Activated effector memory CD4-positive, alpha-beta T cell treated with anti-CD3 and anti-CD28 coated beads, Interleukin-2, amount 50 U/mL, for 16 hours (primary cell): ENCODE data around the gene TAC3.
A peak's percentile ranks its signal among the peaks of the same experiment; 100 is the strongest.
"Not testable (repeated sequence)": the region's sequence is repeated elsewhere in the genome, so short reads cannot be mapped to it uniquely, and the experiment has no call there.

Experiments
- DNase-seq: peaks from one replicate; pipeline ENCODE4 v3.0.0-alpha.2; 2020

Gene TAC3

DNA sequence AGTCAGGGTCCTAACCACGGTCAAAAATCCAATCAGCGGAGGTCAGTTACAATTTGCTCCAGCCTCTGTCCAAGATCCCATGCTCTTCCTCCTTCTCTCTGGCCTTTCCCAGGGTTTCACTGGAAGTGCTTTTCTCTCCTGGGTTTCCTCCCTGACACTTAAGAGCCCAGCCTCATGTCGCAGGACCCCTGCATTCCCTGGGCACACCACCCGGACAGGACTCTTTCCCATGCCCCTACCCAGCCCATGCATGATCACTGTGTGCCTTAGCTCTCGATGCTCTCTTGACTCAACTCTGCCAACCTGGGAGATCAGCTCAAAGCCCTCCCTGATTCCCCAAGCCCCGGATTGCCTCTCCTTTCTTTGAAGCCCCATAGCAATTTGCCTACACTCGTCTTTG lies 15.5 kb upstream of the TAC3 start:
- no peak for DNase-seq

DNA sequence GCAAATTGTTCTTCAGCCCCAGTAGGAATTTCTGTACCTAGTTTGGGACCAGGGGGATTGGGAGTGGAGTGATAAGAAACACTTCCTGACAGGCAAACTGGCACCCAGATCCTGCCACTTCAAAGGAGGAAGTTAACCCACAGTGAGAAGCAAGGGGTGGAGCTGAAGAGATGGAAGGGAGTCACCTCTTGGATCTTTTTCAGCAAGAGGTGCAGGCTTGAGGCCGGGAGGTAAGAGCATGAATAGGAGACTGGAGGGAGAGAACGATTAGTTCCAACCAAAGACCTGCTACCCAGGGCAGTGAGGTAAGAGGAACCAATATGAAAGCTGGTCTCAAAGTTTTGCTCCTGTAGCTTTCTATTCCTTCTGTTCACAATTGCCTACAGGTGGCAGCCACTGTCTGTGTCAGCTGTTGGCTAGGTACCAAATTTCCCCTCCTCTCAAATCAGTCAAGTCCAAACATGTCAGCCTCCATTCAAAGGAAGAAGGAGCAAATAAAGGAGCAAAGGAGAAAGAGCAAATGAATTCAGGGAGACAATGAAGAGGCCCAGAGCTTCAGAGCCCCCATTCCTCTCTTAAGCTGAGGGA lies 14.9 kb upstream of the TAC3 start:
- no peak for DNase-seq

DNA sequence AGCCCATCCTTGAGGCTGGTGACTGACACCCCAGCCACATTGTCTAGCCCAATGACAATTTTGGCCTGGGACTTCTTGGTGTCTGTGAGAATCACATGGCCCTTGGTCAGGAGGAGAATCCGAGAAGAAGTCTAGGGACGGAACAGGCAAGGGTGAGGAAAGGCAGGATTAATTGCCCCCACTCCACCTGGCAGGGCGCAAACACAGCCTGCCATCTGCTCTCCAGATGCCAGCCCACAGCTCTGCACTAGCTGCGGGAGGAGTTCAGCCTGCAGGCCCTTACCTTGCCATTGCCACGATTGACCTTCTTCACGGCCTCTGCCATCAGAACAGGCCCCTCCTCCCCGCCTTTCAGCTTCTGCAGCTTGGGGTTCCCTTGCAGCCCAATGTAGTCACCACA lies 13.1 kb upstream of the TAC3 start:
- no peak for DNase-seq

DNA sequence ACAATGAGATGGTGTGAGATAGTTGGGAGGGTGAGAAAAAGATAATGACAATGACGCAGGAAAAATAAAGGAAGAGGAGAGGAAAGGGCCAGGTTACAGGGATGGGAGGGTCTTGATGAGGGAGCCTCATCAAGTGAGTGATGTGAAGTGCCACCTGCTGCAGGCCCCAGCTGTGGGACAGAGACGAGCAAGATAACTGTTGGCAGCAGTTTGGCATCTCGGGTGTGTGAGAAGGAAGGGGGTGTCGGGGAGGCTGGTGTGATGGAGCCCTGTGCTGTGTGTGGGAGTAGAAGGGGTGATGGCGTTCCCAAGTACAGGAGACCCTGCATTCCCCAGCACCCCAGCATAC lies 11.4 kb upstream of the TAC3 start:
- no peak for DNase-seq

DNA sequence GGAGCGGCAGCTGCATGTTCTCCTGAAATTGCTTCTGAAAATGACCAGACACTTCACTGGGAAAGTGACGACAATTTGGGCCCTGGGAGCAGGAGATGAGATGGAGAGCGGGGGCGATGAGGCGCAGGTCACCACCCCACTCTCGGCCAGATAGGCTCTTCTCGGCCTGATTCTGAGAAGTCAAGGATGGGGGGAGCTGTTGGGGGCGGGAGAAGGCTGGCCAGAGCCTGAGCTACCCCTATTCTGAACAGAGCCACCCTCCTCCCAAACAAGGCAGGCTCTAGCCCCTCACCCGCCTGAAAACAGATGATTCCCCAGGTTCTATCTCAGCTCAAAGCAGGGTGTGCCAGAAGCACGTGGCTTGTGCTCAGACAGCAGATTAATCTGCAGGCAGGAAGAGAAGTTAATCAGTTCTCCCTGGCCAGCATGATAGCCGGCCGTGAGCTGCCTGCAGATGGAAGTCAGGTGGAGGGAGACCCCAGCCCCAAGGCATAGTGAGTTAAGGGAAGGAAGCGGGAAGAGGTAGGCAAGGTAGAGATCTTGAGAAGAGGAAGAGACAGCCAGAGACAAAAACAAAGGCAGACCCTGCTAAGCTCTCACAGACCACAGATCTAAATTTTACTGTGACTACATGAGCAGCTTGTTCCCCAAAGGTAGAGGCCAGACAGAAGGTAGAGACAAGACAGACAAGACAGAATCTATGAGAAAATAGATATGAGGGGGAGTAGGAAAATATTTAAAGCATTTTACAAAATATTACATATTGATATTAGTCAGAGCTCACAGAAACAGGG lies 10.9 kb upstream of the TAC3 start:
- no peak for DNase-seq

DNA sequence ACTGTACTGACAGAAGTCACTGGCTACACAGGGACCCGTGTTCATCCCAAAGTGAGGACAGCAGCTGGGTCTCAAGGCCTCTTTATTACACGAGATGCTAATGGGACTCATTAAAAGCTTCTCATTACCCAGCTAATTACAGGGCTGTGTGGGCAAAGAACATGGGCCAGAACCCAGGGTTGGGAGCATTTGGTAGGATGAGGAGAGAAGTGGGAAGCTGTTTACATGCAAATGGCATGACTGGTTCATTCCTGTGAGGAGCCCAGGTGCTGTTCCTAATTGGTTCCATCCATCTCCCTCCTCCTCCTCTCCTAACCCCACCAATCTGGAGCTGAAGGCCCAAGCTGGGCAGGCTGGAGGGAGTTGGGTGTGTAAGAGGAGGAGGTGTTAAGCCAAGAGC lies 8.9 kb upstream of the TAC3 start:
- no peak for DNase-seq

DNA sequence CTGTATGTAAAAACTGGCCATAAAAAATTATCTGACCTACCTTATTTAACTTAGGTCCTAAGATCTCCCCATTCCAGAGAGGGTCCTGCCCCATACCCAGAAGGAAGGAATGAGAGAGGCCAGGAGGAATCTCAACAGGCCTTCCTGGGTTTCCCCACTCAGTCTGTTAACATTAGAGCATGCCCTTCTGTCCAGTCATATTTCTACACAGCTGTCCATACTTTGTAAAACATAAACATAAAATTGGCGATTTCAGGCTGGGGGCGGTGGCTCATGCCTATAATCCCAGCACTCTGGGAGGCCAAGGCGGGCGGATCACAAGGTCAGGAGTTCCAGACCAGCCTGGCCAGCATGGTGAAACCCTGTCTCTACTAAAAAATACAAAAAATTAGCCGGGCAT lies 6.0 kb upstream of the TAC3 start:
- DNase-seq = not testable (repeated sequence)

DNA sequence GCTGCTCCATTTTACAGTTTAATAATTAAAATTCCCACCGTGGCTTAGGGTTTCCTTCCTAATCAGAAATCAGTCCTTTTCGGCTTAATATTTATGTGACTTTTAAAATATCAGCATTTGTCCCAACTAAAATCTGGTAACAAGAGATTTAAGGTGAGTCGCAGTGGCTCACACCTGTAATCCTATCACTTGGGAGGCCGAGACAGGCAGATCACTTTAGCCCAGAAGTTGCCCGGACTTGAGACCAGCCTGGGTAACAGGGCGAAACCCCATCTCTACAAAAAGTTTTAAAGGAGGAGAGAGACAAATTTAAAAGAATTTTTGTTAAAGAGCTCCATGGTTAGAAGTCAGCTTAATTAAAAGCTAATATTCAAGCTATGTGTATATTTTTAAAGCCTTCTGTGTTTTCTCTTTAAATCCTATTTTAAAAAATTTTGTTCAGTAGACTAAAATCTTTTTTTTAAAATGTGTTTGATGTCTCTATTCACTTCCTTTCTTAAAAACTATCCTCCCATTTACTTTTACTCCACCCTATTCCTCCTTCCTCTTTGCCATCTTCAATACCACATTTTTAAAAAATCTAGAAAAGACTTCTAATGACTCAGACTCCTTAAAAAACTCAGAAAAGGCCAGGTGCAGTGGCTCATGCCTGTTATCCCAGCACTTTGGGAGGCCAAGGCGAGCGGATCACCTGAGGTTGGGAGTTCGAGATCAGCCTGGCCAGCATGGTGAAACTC lies 3.8 kb upstream of the TAC3 start:
- no peak for DNase-seq

DNA sequence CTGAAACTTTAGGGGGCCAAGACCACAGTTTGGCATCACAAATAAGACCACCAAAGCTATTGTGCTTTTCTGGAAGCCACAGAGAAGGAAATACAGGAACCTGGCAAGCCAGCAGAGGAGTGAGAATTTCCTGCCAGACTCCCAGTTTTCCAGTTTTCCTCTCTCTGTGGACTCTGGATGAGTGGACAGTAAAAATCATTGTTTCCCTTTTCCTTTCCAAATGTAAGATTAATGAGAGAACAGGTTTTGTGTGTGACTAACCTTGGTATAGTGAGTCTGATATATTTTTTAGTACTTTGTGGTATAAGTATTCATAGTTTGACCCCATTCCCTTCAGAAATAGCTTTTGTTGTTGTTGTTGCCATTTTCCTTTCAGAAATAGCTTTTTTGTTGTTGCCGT lies 2.6 kb upstream of the TAC3 start:
- DNase-seq = no peak

DNA sequence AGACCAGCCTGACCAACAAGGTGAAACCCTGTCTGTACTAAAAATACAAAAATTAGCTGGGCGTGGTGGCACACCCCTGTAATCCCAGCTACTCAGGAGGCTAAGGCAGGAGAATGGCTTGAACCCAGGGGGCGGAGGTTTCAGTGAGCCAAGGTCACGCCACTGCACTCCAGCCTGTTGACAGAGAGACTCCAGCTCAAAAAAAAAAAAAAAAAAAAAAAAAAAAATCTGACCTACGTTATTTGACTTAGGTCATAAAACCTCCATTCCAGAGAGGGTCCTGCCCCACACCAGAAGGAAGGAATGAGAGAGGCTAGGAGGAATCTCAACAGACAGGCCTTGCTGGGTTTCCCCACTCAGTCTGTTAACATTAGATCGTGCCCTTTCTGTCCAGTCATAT lies 2.0 kb upstream of the TAC3 start:
- not testable (repeated sequence) for DNase-seq

DNA sequence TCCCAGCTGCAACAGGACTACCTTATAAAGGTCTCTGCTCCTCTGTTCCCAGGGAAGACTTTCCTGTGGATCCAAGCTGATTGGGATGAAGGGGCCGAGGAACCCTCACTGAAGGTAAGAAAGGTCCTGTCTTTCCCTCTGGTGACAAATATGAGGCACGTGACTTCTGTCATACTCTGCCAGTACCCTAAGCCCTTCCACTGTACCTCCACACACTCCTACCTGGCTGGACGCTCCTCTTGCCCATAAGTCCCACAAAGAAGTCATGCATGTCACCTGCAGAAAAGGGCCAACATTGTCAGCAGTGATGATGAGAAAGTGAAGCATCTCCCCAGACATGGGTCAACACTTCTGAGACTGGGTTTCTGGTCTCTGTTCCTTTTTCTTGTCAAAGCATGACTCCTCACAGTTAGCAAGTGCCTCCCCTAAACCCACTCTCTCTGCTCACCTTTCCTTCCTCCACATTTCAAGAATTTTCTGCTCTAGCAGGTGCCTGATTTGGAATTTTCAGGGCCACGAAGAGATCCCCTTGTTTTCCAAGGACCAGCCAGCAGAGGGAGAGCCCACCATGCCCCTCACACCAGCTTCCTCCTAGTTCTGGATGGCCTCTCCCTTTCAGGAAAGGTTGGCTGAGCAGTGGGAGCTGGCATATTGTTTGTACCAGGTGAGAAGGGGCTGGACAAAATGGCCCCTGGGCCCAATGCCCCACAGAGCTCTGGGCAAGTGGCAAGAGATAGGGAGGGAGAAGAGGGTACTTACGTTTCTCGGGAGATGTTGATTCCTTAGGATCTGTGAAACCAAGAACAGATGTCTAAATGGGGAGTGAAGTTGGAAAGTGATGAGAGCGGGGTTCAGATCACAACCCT lies 3.5 kb downstream of the TAC3 start:
- DNase-seq = no peak

DNA sequence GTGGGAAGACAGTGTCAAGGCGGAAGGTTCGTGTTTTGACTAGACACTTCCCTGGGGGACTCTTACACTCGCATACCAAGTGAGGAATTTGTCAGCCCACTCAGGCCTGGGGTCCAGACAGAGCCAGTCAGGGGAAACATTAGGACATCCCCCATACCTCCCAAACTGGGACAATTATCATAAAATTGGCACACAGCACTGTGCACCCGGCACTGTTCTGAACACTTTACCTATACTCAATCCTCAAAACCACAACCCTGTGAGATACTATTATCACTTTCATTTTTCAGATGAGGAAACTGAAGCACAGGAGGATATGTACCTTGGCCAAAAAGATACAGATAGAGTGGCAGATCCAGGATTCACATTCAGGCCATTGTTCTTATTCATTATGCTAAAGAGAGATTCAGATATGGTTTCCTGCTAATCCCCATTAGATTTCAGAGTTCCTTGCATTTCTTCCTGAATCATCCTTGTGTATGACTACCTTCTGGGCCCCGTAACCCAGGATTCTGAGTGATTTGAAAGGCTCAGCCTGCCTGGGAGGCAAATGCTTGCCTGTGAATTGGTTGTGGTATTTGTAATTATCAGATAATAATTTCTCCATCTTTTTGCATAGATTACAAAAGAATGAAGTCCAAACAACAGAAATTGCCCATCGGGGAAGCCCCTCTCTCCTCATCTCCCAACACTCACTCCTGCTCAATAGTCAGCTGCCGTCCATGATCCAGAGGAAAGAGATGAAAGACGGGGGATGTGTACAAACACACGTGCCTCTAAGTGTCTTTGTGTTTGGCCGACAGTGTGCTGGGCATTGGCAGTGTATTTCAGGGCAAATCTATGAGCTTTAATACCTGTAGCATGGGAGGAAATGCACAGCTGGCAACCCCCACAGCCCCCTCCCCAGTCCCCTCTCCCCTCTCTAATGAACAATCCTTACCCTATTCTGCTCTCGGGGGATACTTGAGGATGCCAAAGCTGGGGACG lies 4.6 kb downstream of the TAC3 start:
- DNase-seq = no peak

DNA sequence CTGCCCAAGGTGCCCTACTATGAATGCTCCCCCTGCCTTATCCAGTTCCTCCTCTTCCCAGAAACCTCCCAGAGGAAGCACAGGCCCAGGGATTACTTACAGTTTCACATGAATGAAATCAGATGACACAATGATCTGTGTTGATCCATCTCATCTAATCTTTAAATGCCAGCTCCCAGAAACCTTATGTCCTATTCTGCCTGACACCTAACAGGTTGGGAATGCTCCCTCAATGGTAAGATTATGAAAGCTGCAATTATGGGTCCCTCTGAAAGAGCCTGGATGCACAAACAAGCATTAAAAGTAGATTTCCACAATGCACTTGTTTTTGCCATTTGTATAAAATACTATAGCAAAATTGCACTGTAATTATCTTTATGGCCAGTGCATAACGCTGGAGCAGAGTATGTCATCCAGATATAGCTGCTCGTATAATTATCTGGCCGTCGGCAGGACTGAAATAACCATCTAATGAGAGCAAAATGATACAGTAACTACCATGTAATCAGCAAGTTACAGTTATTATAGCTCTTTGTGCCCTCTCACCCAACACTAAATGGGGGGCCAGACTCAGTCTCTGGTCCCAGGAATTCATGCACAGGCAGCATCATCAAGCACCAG lies 5.6 kb downstream of the TAC3 start:
- DNase-seq = no peak

DNA sequence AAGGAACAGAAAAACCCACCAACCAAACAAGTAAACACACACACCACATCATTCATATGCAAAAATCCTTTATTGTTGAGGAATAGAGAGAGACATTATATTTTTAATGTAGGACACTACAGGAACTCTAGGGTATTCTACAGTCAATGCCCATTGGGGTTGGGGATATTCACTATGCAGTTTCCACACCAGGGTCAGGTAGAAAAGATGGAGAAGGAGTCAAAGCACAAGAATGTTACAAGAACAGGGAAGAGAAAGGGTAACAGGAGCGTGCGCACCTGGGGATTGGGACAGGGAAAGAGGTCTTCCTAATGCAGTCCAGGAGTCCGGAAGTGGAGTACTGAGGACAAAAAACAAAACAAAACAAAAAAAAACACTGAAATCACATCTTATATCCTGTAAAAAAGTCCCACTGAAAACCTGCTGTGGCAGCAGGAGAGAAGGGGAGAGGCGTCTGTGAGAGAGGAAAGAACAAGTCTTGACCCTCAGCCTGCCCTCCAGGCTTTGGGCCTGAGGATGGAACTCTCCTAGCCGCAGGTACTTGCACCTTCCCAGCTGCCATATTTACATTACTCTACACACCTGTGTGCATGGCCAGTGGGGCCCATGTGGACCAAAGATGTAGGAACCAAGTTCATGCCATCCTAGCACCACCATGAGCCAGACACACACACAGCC lies 6.2 kb downstream of the TAC3 start:
- DNase-seq = no peak

DNA sequence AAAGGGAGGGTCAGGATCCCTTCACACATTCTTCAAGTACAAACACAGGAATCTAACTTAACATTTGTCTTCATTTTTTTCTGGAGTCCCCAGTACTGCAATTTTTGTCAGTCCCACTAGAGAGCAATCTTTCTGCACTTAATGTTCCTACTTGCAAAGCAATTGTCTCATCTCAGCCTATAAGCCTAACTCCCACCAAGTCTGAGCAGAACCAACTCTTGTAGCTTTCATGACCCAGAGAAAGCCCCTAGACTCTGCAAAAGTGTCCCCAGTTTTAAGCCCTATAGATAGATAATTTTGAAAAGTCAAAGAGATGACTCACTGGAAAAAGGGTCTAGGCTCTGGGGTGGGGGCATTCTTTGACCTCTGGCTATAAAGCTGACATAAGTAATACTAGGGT lies 8.2 kb downstream of the TAC3 start:
- DNase-seq = no peak

DNA sequence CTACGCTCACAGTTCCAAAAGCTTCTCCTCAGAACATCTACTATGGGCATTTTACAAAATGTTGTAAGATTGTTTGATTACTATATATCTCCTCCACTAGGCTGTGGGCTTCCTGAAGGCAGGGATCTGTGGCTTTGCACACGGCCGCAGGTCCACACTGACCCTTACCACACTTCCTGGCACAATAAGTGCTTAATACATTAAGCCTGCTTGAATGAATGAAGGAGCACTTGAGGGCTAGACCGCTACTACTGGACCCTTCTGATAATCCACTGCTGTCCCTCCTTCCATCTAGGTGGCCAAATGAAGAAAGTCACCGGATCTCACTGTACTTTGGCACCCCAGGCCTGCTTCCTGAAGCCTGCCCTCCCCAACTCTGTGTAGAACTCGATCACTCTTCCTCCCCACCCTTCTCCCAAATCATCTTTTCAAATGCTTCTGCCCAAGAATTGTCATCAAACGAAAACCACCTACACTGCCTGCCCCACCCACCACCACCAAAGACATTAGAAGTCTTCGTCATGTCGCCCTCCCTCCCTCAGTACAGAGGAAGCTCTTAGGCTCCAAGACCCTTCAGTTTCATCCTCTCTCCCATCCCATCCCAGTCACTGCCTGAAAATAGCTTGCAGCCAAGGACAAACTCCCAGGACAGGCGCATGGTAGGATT lies 9.4 kb downstream of the TAC3 start:
- DNase-seq = no peak

DNA sequence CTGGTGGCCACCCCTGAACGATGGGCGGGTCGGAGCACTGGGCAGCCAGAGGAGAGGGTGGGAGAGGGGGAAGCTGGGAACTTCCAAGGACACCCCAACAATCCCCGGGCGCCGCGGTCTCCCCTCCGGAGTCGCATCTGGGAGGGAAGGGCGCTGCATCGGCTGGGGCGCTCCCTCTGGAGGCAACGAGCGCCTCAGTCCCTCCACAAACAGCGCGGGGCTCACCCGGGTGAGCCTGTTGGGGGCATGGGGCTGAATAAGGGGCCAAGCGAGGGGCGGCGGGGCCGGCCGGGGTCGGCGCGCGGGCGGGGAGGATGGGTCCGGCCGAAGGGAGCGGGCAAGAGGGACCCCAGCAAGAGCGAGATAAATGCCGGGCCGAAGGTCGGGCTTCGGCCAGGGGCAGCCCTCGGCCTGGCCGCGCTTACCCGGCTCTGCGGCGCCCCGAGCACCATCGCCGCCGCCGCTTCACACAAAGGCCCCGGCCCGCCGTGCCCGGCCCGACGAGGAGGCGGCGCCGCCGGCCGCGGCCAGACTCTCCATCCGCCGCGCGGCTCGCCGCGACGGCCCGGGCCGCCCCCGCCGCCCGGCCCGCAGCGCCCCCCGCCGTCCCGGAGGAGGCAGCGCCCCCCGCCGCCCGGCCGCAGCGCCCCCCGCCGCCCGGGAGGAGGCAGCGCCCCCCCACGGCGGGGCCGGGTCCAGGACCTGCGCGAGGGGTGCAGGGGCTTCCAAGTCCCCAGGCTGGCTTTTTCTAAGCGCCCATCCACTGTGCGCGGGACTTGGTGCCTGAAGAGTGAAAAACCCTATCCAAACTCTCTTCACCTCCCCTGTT lies 10.1 kb downstream of the TAC3 start, which contains the start of gene ZBTB39:
ZBTB39 (minus strand) TSS at position 567 of the 829 bp plus-strand sequence. CDS start 1,629 bp downstream, outside the sequence.
- DNase-seq = peak; percentile 89

DNA sequence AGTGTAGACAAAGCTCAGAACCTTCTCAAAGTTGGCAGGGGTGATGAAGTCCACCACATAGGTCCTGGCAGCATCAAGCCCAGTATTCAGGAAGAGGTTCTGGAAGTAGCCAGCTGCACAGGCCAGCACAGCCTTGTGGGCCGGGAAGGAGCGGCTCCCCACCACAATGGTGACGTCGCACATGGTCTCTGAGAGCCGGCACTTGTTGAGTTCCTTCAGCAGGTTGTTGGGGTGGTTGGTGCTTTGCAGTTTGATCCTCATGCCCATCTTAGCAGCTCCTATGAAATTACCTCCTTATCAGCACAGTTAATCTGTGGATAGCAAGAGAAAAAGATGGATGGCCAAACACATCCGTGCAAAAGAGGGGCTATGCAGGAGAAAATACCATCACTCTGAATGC lies 11.7 kb downstream of the TAC3 start:
- DNase-seq = no peak

DNA sequence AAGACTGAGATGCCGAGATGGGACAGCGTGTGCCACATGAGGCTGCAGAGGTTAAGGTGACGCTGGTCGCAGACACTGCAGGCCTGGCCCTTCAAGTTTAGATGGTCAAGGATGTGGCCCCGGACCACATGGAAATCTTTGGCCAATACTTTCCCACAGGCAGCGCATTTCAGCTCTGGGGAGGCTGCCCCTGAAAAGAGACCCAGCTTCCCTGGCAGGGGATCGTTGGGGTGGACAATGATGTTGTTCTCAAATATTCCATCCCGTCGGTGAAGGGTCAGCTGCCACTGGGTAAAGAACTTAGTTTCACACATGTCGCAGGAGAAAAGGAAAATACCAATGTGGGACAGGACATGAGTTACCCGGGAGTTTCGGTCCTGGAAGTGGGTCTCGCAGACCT lies 12.9 kb downstream of the TAC3 start:
- no peak for DNase-seq
